OCI-M1 (cell line): Measurements from ENCODE around the gene MTOR.
"Not testable (repeated sequence)": the region's sequence is repeated elsewhere in the genome, so short reads cannot be mapped to it uniquely, and the experiment has no call there.

Experiments
- DNase-seq: peaks from one replicate; lab custom pipeline; 2025; lab: John Stamatoyannopoulos, UW

Gene MTOR

DNA sequence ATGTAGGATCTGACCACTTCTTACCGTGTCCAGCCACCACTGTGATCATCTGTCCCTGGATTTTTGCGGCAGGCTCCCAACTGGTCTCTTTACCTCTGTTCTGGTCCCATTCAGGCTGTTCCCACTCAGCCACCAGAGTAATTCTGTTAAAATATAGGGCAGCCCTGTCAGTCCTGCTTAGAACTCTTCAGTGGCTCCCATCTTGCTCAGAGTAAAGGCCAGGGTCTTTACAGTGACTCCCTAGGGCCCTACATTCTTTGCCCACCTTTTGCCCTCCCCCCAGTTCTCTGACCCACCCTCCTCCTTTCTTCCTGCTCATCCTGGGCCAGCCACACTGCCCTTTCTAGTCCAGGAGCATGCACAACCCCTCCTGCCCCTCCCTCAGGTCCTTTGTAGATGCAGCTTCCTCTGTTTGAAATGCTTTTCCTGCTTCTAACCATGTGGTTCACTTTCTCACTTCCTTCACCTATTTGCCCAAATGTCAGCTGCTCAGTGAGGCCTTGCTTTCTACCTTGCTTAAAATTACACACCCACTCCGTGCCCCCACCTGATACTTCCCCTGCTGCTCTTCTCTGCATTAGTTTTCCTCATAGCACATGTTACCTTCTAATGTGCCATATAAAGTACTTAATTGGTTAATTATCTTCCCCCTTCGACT, 18.5 kb upstream of the MTOR start:
- no peak for DNase-seq

DNA sequence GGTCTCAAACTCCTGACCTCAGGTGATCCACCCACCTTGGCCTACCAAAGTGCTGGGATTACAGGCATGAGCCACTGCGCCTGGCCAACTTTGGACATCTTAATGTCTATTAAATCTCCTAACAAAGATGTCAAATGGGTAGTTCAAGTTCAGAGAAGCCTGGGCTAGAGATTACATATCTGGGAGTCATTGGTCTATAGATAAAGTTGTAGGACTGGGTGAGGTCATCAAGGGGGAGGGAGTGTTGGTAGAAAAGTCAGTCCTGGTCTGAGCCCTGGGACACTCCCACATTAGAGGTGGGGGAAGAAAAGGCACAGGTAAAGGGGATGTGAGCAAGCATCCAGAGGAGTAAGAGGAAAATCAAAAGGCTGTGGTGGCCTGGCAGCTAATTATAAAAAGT, 17.3 kb upstream of the MTOR start:
- DNase-seq: peak; percentile 6

DNA sequence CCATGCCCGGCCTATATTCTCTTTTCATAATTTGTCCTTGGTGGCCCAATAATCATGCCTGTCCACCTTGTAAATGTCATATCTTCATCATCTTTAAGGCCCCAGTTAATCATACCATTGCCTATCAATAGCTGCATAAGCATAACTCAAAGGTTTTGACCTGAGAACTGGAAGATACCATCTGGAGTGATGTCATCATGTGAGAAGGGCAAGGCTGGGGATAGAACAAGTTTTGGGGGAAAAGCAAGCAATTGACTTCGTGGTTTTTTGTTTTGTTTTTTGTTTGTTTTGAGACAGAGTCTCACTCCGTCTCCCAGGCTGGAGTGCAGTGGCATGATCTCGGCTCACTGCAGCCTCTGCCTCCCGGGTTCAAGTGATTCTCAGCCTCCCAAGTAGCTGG, 16.8 kb upstream of the MTOR start:
- DNase-seq: no peak

DNA sequence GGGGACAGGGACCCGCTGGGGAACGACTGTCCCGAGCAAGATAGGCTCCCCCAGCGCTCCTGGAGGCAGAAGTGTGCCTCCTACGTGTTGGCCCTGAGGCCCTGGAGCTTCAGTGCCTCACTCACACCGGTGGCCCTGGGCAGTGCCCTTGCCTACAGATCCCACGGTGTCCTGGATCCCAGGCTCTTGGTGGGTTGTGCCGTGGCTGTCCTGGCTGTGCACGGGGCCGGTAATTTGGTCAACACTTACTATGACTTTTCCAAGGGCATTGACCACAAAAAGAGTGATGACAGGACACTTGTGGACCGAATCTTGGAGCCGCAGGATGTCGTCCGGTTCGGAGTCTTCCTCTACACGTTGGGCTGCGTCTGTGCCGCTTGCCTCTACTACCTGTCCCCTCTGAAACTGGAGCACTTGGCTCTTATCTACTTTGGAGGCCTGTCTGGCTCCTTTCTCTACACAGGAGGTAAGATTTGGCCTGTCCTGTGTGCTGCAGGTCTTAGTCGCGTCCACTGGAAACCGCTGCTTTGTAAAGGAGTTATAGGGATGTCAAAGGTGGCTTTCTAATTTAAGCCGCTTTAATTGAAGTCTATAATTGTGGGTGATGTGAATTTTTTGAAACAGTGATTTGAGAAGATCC, 11.4 kb upstream of the MTOR start:
- DNase-seq: no peak

DNA sequence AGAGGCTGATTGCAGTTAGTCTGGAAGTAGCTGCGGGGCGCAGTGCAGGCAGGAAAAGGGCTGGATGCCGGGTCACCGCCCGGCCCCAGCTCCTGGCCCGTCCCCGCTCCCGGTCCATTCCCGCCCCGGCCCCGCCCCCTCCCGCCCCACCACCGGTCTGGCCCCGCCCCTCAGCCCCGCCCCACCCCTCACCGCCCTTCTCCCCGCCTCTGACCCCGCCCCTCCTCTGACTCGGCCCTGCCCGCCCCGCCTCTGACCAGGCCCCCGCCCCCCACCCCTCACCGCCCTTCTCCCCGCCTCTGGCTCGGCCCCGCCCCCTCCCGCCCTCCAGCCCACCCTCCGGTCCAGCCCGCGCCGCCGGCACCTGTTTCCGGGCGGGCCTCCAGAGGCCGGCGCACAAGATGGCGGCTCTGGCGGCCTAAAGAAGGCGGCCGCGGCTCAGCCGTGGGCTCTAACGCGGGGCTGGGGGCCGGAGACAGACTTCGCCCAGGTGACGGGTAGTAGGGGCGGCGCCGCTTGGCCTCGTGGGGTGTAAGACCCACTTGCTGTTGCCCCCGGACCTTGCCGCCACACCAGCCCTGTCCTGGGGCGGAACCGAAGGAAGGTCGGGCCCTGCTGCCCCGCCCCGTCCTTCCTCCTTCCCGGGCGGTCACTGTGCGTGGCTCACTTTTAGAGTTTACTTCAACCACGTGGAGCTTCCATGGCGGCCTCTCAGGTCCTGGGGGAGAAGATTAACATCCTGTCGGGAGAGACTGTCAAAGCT, 10.7 kb upstream of the MTOR start, which contains the start of gene UBIAD1:
Gene UBIAD1, plus strand, starts transcription at position 367 of the 763 bp plus-strand sequence. Its CDS starts 334 bp downstream, at position 701.
- DNase-seq: peak; percentile 90

DNA sequence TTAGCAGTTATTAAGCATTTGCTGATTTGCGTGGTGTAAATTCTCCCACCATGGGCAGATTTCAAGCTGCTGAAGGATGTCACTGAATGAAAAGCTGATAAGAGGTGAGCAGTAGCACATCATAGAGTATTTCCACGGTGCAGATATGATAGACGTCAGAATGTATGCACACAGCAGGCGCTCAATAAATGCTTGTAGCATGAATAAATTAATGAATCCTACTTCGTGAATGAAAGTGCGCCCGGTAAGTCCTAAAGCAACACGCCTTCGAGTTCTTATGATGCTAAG, 10.1 kb upstream of the MTOR start:
- DNase-seq: no peak

DNA sequence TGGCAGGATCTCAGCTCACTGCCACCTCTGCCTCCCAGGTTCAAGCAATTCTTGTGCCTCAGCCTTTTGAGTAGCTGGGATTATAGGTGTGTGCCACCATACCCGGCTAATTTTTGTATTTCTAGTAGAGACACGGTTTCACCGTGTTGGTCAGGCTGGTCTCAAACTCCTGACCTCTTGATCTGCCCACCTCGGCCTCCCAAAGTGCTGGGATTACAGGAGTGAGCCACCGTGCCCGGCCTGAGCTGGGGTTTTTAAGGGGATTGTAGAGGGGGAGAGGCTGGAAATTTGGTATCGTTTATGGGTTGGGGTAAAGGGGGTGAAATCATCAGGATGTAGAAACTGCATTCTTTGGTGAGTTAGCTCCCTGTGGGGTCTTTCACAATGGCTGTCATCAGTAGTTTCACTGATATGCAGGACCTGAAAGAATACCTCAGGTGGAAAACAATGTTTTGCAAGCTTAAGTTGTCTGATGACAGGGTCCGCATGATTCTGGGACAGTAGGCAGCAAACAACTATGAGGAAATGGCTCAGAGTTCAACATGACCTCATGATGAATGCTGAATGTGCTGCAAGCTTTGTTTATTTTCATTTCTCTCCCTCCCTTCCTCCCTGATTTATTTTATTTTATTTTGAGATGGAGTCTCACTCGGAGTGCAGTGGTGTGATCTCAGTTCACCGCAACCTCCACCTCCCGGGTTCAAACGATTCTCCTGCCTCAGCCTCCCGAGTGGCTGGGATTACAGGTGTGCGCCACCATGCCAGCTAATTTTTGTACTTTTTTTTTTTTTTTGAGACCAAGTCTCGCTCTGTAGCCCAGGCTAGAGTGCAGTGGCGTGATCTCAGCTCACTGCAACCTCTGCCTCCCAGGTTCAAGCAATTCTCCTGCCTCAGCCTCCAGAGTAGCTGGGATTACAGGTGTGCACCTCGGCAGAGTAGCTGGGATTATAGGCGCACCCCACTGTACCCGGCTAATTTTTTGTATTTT, 5.3 kb upstream of the MTOR start:
- DNase-seq: not testable (repeated sequence)

DNA sequence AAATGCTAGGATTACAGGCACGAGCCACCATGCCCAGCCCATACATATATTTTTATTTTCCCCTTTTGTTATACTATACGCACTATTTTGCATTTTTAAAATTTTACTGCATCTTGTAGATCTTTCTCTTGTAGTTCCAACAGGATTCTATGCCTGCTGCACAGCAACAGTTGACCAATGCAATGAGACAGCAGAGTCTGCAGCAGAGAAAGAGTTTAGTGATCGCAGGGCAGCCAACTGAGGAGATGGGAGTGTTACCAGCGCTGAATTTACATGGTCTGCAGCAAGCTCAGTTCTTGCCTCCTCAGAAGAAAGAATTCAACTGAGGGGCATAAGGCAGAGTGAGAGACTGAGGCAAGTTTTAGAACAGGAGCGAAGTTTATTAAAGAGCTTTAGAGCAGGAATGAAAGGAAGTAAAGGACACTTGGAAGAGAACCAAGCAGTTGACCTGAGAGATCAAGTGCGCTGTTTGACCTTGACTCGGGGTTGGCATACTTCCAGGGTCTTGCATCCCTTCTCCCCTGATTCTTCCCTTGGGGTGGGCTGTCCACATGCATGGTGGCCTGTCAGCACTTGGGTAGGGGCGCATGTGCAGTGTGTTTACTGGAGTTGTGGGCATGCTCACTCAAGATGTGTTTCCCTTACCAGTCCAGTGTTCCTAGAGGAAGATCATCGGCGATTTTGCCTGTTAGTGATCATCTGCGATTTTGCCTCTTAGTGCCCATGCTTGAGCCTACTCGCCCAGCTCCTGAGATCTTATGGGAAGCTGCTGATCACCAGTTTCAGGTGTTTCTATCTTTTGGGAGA, 4.1 kb upstream of the MTOR start:
- no peak for DNase-seq

DNA sequence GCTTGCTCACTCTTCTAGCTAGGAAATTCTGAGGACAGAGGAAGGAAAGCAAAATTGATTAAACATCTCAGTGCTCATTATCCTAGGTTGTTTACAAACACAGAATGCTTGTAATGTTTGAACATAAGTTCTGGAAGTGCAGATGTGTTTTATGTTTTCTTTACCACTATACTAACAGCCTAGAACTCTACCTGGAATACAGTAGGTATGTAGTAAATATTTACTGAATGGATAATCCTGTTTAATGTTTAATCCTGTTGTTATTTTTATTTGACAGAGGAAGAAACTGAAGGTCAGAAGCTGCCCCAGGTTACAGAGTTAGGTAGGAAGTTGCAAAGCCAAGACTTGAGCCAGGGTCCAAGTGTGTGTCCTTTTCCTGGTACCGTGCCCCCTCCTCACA, 6.1 kb downstream of the MTOR start:
- DNase-seq: no peak

DNA sequence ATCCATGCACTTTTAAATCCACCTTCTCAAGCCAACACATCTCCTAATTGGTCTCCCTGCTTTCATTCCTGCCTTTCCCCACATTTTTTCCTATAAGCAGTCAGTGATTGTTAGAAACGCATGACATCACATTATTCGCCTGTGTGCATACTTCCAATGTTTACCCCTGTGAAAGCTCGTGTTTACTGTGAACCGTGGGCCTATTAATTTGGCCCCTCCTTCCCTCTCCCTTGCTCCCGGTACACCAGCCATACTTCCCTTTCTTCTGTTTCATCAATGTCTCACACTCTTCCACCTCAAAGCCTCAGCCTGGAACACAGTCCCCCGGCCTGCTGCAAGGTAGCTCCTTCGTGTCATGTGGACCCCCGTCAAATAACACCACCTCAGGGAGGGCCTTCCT, 9.1 kb downstream of the MTOR start:
- DNase-seq: no peak

DNA sequence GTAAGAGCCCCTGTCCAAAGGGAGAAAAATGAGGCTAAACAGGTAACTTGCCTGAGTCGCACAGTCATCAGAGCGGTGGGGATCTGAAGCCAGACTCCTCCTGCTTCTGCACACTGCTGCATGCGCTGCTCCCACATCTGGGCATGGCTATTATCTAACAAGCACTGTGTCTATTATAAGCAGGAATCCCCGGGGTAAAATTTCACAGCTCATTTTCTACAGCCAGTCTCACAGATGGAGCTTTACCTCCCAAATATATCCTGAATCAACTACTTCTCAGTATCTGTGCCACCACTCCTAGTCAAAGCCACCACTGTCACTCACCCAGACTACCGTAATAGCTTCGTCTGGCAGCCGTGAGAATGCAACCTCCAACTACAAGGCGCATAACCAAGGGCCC, 9.8 kb downstream of the MTOR start:
- DNase-seq: no peak

DNA sequence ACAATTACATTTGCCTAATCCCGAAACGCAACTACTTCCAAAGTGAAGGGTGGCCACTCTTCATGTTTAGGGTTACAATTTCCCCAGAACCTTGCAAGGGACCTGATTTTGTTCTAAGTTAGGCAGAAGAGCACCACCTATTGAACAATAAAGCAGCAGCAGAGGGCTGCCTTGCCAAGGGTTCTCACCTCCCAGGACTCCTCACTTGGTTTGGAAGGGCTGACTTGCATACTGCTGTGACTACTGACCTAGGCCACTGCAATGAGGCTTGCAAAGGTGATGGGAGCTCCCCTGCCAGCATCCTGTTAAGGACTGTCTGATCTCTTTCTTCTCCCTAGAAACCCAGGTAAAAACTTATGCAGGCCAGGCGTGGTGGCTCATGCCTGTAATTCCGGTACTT, 14.2 kb downstream of the MTOR start:
- DNase-seq: no peak

DNA sequence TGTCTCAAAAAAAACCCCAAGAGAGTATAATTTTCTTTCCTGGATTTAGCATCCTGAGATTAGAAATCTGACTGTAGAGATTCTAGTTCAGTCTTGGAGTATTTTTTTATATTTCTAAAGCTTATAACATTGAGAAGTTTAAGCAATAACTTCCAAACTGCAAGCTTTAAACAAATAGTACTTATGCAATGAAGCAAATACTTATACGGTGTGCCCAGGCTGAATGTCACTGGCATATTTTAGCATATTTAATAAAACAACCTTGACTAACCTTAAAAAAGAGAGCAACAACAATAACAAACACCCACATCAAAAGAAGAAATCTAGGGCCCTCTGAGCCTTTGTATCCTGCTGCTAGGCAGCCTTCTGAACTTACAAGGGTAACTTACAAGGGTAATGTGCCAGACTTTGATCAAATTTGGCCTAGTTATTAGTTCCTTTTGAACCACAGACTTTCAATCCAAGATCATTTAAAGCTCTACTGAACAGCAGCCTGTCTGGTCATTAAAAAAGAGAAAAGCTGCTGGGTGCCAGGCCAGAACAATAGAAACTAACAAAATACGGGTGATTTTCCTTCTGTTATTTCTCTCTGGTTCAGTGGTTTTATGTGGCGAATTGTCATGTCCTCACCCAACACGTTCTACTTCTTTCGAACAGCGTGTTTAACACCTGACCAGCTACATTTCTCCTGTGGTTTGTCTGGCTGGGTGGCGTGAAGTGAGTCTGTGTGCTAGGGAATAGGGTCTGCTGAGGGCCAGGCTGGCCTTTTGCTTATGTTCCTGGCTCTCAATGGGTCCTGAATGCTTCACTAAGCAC, 16.2 kb downstream of the MTOR start:
- DNase-seq: no peak

DNA sequence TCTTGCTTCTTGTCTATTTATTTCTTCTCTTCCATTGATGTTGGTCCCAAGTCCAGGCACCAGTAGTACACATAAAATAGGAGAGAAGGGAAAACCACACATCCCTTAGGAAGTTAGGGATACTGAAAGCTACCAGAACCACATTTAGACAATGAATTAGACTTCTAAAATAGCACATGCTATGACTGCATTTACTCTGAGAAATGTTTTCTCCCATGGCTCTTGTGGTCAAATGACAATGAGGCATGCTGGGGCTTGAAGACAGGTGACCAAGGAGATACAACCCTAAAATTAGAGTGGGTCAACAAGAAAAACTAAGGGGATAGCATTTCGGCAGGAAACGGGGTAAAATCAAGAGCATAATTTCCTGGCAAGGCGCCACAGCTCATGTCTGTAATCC, 17.1 kb downstream of the MTOR start:
- DNase-seq: no peak

DNA sequence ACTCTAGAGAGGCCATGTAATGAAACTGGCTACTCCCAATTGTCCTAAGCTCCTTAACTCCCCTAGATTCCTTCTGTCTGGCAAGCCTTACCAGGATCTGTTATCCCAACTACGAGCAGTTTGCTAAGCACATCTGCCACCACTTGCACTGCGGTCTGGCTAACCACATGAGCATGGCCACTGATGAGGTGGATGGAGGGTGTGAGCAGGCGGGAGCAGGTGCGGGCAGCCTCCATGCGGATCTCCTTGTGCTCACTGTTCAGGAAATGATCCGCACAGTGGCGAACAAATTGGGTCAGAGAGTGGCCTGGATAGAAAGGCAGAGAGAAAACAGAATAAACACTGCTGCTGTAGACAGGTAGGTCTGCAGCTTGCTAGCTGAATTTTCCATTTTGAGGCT, 24.0 kb downstream of the MTOR start:
- no peak for DNase-seq

DNA sequence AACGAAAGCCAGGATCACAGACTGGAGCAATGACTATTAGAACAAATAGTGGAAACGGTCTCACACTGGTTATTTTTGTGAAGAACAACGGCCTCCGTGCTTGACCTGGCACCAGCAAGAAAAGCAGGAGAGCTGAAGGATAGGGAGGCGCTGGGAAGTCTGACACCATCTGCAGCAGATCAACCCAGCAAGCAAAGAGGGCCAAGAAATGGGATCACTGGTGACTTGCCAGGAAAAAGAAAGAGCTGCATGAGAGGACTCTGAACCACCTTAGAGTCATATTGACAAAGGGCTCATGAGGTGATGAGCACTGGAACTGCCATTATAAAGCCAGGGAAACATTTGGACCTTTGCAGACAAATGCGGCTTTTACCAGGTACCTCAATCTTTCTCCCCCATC, 25.0 kb downstream of the MTOR start:
- no peak for DNase-seq

DNA sequence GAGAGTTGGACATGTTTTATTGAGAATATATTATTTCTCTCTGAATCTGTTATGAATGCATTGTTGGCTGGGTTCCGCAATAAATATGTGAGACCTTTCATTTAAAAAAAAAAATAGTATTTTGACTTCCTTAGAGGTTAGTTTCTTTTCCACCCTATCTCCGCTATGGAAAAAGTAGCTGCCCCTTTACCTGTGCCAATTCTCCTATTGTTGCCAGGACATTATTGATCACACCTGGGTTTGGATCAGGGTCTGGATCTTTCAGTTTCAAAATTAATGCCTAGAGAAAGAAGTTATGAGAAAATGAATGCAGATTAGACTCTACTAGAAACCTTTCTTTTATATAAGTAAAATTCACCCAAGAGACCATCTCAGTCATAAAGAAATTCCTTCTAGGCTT, 29.1 kb downstream of the MTOR start:
- DNase-seq: no peak

DNA sequence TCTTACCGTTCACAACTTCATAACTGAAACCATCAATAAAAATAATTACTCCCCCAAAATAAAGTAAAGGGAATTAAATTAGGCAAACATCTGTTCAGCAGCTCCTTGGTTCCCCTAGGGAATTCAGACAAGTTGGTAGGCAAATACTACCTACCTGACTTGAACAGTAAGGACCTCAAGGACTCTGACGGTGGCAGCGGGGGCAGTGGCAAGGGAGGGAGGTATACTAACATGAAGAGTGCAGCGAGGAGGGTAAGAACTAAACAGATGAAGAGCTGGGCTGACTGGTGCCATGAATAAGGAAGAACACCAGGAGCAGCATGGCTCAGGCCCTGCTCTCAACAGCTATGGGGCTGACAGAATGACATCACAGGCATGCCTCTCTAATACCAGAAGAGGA, 33.1 kb downstream of the MTOR start:
- DNase-seq: no peak

DNA sequence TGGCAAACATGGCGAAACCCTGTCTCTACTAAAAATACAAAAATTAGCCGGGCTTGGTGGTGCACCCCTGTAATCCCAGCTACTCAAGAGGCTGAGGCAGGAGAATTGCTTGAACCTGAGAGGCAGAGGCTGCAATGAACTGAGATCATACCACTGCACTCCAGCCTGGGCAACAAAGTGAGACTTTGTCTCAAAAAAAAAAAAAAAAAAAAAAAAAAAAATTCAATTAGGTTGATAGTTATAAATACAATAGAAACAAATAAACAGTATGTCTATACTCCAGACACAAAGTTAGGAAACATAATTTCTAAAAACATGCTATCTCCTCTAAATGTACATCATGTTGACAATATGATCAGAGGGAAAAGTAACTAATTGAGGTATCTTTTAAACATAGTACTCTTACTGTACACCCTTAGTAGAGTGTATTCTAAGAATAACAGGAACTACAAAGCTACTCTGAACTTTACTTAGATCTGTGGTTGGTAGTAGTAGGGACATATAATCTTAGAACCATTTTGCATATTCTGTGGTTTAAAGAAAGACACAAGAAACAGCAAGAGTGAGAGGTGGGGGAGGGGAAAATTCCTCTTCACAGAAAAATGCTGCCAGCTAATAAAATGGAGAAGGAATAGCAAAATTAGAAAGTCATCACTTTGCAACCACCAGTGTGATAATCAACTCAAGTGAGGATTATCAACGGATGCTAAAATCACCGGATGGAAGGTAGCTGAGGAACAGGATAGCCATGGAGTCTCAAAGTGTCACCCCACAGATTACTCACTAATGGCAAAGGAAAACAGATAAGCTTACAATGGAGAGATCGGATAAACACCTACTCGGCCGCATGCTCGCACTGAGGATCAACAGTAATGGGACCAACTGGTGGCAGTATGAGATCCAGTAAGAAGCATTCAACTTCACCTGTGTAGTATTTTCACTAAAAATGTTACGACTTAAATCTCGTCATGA, 35.0 kb downstream of the MTOR start:
- peak; percentile 61 for DNase-seq
